Spleen (tissue), 11 donors: ENCODE measurements around the gene ADAMTS5. TPM values are rescaled to one million over a fixed set of nuclear protein-coding genes. Genes with fewer than 3 reads are reported as not detected.

Experiments
- DNase-seq: peaks from one replicate; pipeline ENCODE4 v3.0.0-alpha.2; 2020
- H3K27ac ChIP-seq, 8 donors: fragments of 200-600 bp; sonication (generic) in 7 of 8; 1 replicate in 4 of 8; 2 replicates in 4 of 8; pipeline versions ENCODE4 v1.5.0 to v1.8.0; 2016 to 2021; ENCODE audit warnings: inconsistent platforms in 4 of 8, mild to moderate bottlenecking in 4 of 8, moderate library complexity in 1 of 8
- H3K27me3 ChIP-seq, 7 donors: fragments of 200-600 bp; sonication (generic) in 6 of 7; replicated peaks in 1 of 7; 1 replicate in 4 of 7; 2 replicates in 3 of 7; pipeline versions ENCODE4 v1.5.0 to v1.8.0; 2016 to 2021; ENCODE audit warnings: inconsistent platforms in 3 of 7, mild to moderate bottlenecking in 1 of 7
- H3K36me3 ChIP-seq, 6 donors: fragments of 200-600 bp; sonication (generic) in 5 of 6; 1 replicate in 4 of 6; 2 replicates in 2 of 6; pipeline versions ENCODE4 v1.5.0 to v1.8.0; 2016 to 2021; ENCODE audit warnings: inconsistent platforms in 2 of 6
- H3K4me1 ChIP-seq, 6 donors: fragments of 200-600 bp; sonication (generic) in 5 of 6; 1 replicate in 3 of 6; 2 replicates in 3 of 6; pipeline versions ENCODE4 v1.5.0 to v1.8.0; 2016 to 2021; ENCODE audit warnings: inconsistent platforms in 3 of 6
- H3K4me3 ChIP-seq, 8 donors: fragments of 200-600 bp; sonication (generic) in 7 of 8; 1 replicate in 4 of 8; 2 replicates in 4 of 8; pipeline versions ENCODE4 v1.5.0 to v1.8.0; 2016 to 2021; ENCODE audit warnings: inconsistent platforms in 4 of 8, mild to moderate bottlenecking in 4 of 8, moderate library complexity in 2 of 8
- H3K9me3 ChIP-seq, 8 donors: fragments of 200-600 bp; sonication (generic) in 7 of 8; 1 replicate in 4 of 8; 2 replicates in 4 of 8; pipeline versions ENCODE4 v1.5.0 to v1.8.0; 2016 to 2021; ENCODE audit warnings: inconsistent platforms in 4 of 8
- POLR2A ChIP-seq, 3 donors: fragments of 450-650 bp; IDR thresholded peaks; one replicate each; pipeline ENCODE4 v1.5.1; 2017; ENCODE audit warnings: antibody characterized with exemption in 3 of 3, mild to moderate bottlenecking in 1 of 3
- POLR2AphosphoS5 ChIP-seq, 3 donors: sonication (generic); formaldehyde crosslinking; IDR thresholded peaks; one replicate each; pipeline ENCODE4 v1.5.1; 2017; ENCODE audit warnings: antibody characterized with exemption in 3 of 3
- WGBS, 5 donors: extraction: QIAGEN DNeasy Blood & Tissue Kit in 3 of 5; methylation state at CpG; one replicate each; pipeline versions ENCODE4 v1.1.5 to v1.1.7; 2013 to 2018; 5-methylcytosine and 5-hydroxymethylcytosine counted together
- intact Hi-C: fragments of 100-400 bp; cut with DNase I; formaldehyde crosslinking; loops from one replicate; pipeline ENCODE4 v1.15.0; 2023; ENCODE audit warnings: low total_unique reads
- microRNA-seq, 3 donors: library from miRNA; unstranded; fragments of <30 nt; microRNA quantifications; one replicate each; pipeline versions ENCODE4 to v1.1.0, GENCODE V29; 2019 to 2020
- polyA plus RNA-seq, 3 donors: library from polyadenylated mRNA; stranded (reverse); fragments of 200-250 nt; gene quantifications; one replicate each; pipeline ENCODE4 v1.2.1, GENCODE V29; 2013
- small RNA-seq, 4 donors: library from RNA; depleted of rRNA; stranded (forward); fragments of <200 nt; gene quantifications; one replicate each; pipeline ENCODE3, GENCODE V24; 2016
- total RNA-seq, 7 donors: library from RNA; depleted of rRNA in 3 of 7; stranded (reverse); fragments of >200 nt in 3 of 7; fragmentation: NEBNext Ultra II Directional in 4 of 7; extraction: Animal tissue kit (Norgen Biotek cat#: 25700) in 4 of 7; gene quantifications; one replicate each; pipeline versions ENCODE4 v1.1.0 to v1.2.1, GENCODE V29; 2016 to 2021
- TF ChIP-seq, protein P1 (sequence below), 11 experiments: fragments of 200-600 bp in 7 of 11; fragments of 450-650 bp in 4 of 11; sonication (generic) in 4 of 11; IDR thresholded peaks in 8 of 11; conservative IDR thresholded peaks in 3 of 11; 1 replicate in 7 of 11; 2 replicates in 4 of 11; pipeline versions ENCODE4 v1.4.0 to v1.8.0; 2016 to 2021; ENCODE audit warnings: antibody characterized with exemption in 11 of 11, inconsistent platforms in 4 of 11, mild to moderate bottlenecking in 1 of 11
- donor health status: healthy with polysubstance abuse.
- donor health status: DM: no; HTN: no; CAD: no; lungs with moderate emphysema.
- donor health status: DM: no; HTN: no; CAD: no.
- donor health status: Bipolar disorder and iron deficiency.
- donor health status: healthy.
- donor health status: DM: no; HTN: no; CAD: no.
- donor health status: DM: yes; HTN: yes; CAD: no.

Gene ADAMTS5
- total and polyA plus RNA-seq, 10 donors = 1.7 to 61.2 (median 29.3) TPM

DNA sequence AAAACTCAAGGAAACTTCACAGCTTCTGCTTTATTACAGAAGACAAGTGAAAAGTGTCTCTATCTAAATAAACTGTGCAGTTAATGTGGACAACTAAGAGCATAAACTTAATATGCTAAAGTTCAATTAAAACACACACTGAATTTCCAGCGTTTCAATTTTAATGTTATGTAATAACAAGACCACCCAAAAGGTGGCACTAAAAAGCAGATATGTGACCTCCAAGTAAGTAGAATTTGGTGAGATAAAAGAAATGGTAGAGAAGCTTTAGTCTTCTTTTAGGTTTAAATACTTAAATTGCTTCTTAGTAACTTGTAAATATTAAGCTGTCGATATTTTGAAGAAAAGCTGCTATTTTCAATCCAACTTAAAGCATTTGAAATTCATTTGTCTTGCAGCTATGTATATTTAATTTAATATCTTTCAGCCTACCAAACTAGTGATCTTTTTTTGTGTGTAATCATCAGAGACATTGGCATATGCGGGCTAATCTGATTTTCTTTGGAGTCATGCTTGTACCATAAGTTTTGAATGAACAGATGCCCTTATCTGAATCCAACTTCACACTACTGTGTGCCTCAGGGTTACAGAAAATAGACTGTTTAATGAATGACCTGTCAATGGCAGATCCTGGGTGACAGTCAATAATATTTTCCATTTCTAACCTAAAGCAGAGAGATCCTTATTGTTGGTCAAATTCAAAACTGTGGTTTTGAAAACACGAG is 85.2 kb downstream of the ADAMTS5 start:
- WGBS, 5 donors = 52 to 60% (median 56%) methylated on average over 4 of the region's 4 CpGs

DNA sequence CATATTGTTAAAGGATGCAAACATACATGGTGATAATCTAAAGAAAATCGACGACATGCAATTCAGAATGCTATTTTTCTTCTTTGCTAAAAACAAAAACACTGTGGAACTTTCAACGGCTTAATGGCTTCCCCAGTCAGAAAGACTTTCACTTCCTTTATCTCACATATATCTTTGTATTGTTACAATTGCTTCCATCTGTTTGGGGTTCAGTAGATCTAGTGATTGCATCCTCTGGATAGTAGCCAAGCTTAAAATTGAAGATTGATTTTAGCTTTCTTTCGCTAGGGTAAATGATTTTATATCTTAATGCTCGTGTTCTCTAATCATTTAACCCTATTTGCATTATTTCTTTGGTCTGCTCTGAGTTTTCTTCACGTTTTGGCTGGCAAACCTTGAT is 89.9 kb downstream of the ADAMTS5 start:
- Histone ChIP-seq H3K27ac (no peak overlapping the region), H3K4me1 (no peaks in the 10 kb centered on the region), H3K36me3 (no peaks in the 10 kb centered on the region), H3K9me3 (peaks cover 0 to 18% (median 11%) of the 10 kb centered on the region in 8 donors), H3K4me3 (no peak overlapping the region), H3K27me3 (no peaks in the 10 kb centered on the region)
- TF ChIP-seq POLR2AphosphoS5 (IDR thresholded peaks at IDR 0.05) (no peak), POLR2A (IDR thresholded peaks at IDR 0.05) (no peak)
- TF ChIP-seq, protein P1, sequence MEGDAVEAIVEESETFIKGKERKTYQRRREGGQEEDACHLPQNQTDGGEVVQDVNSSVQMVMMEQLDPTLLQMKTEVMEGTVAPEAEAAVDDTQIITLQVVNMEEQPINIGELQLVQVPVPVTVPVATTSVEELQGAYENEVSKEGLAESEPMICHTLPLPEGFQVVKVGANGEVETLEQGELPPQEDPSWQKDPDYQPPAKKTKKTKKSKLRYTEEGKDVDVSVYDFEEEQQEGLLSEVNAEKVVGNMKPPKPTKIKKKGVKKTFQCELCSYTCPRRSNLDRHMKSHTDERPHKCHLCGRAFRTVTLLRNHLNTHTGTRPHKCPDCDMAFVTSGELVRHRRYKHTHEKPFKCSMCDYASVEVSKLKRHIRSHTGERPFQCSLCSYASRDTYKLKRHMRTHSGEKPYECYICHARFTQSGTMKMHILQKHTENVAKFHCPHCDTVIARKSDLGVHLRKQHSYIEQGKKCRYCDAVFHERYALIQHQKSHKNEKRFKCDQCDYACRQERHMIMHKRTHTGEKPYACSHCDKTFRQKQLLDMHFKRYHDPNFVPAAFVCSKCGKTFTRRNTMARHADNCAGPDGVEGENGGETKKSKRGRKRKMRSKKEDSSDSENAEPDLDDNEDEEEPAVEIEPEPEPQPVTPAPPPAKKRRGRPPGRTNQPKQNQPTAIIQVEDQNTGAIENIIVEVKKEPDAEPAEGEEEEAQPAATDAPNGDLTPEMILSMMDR (IDR thresholded peaks at IDR 0.05 in 8 of 11, conservative IDR thresholded peaks at IDR 0.05 in 3 of 11) = no peak
- intact Hi-C loops = no loop called here
- DNase-seq = no peak
- 58 to 65% (median 60%) methylated on average over 6 of the region's 6 CpGs for WGBS, 5 donors

More for the DNA sequence above, 85.2 kb downstream of the ADAMTS5 start:
- DNase-seq = no peak
- Histone ChIP-seq H3K4me1 (no peaks in the 10 kb centered on the region), H3K36me3 (no peaks in the 10 kb centered on the region), H3K4me3 (no peak overlapping the region), H3K27ac (no peak overlapping the region), H3K9me3 (no peaks in the 10 kb centered on the region), H3K27me3 (no peaks in the 10 kb centered on the region)
- intact Hi-C loops = no loop called here
- TF ChIP-seq, protein P1 (IDR thresholded peaks at IDR 0.05 in 8 of 11, conservative IDR thresholded peaks at IDR 0.05 in 3 of 11) = peak in 4 of 11 experiments; percentile 11 to 39 (median 28)
- no peak for TF ChIP-seq POLR2AphosphoS5 (IDR thresholded peaks at IDR 0.05)

DNA sequence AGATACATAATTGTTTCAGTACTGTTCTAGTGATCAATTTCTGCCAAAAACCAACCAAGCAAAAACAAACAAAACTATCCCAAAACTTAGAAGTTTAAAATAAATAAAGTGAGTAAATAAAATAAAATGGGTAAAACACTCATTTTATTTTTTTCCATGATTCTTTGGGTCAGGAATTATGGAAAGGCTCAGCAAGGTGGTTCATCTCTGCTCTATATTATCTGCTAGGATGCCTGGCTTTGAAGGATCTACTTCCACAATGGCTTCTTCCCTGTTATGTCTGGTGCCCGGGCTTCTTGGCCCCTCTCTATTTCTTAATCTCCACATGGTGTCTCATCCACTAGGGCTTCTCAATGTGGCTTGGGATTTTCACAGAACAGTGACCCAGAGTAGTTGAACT is 92.5 kb downstream of the ADAMTS5 start:
- H3K4me3 ChIP-seq = no peak overlapping the region
- no peaks in the 10 kb centered on the region for H3K36me3 ChIP-seq
- no peaks in the 10 kb centered on the region for H3K4me1 ChIP-seq
- WGBS, 5 donors = 89 to 95% (median 93%) methylated on average over 1 of the region's 1 CpG
- TF ChIP-seq, protein P1 (IDR thresholded peaks at IDR 0.05 in 8 of 11, conservative IDR thresholded peaks at IDR 0.05 in 3 of 11) = no peak
- no peak for TF ChIP-seq POLR2A (IDR thresholded peaks at IDR 0.05)
- TF ChIP-seq POLR2AphosphoS5 (IDR thresholded peaks at IDR 0.05) = no peak
- no peak overlapping the region for H3K27ac ChIP-seq
- peaks cover 0 to 18% (median 11%) of the 10 kb centered on the region in 8 donors for H3K9me3 ChIP-seq
- no peaks in the 10 kb centered on the region for H3K27me3 ChIP-seq
- intact Hi-C loops = no loop called here
- no peak for DNase-seq

Small RNAs within 50 kb of the gene (microRNA-seq; reads per million reads assigned to microRNA genes)
- gene MIR4759 = 0 to 0.36 (median 0) reads per million in 3 donors

Small RNAs within 50 kb of the gene (small RNA-seq; reads per million reads assigned to genes)
- 0 reads per million in 4 donors for gene MIR4759

Other genes with a start within 250 kb of the ADAMTS5 start
- 10 to 100 TPM; 15.9 to 71.6 (median 29.6) TPM for gene ADAMTS1, start 121.7 kb downstream of the ADAMTS5 start, total RNA-seq
- 10 to 100 TPM in 1 of 3 donors, 1 to 10 TPM in 2; 2.3 to 11.2 (median 7.8) TPM for gene ADAMTS1, start 121.7 kb downstream of the ADAMTS5 start, polyA plus RNA-seq